WERI-Rb-1 (cell line): ENCODE results near the gene GSTP1.

Experiments
- DNase-seq: peaks from one replicate; pipeline ENCODE4 v3.0.0-alpha.2; 2020
- H3K27ac ChIP-seq: fragments of 250-450 bp; sonication (Bioruptor Pico); 2 replicates; pipeline ENCODE4 v1.5.1; 2020; ENCODE audit warnings: mild to moderate bottlenecking, moderate library complexity
- H3K27me3 ChIP-seq: fragments of 250-450 bp; sonication (Bioruptor Pico); 2 replicates; pipeline ENCODE4 v1.5.1; 2021; ENCODE audit warnings: mild to moderate bottlenecking, low read depth, moderate library complexity; ENCODE audit not compliant: insufficient read depth, severe bottlenecking
- H3K36me3 ChIP-seq: fragments of 250-450 bp; sonication (Bioruptor Pico); 2 replicates; pipeline ENCODE4 v1.5.1; 2020; ENCODE audit warnings: mild to moderate bottlenecking, moderate library complexity
- H3K4me3 ChIP-seq: 2 replicates; pipeline ENCODE4 v1.5.1; 2011; ENCODE audit warnings: low read depth, mild to moderate bottlenecking, control low read depth, low read length
- H3K9me3 ChIP-seq: fragments of 250-450 bp; sonication (Bioruptor Pico); 2 replicates; pipeline ENCODE4 v1.5.1; 2021; ENCODE audit warnings: mild to moderate bottlenecking, moderate library complexity; ENCODE audit not compliant: severe bottlenecking
- CTCF ChIP-seq: IDR thresholded peaks from 2 replicates; pipeline ENCODE4 v1.5.1; 2011; ENCODE audit warnings: low read depth, mild to moderate bottlenecking, control low read depth, inconsistent platforms, low read length

The GSTP1 gene

GRCh38 chr11:67539550-67539949 is 44.1 kb upstream of the GSTP1 start:
- no peak for TF ChIP-seq CTCF
- DNase-seq = no peak
- no peaks in the 10 kb centered on the region for H3K36me3 ChIP-seq

GRCh38 chr11:67541198-67541597 is 42.4 kb upstream of the GSTP1 start:
- no peaks in the 10 kb centered on the region for H3K36me3 ChIP-seq
- H3K9me3 ChIP-seq = no peaks in the 10 kb centered on the region
- peak; percentile 25; the same call in 1 of the 2 replicates for TF ChIP-seq CTCF
- no peak overlapping the region for H3K27ac ChIP-seq
- H3K4me3 ChIP-seq = no peak overlapping the region
- no peaks in the 10 kb centered on the region for H3K27me3 ChIP-seq
- DNase-seq = no peak

More at GRCh38 chr11:67539550-67539949, 44.1 kb upstream of the GSTP1 start:
- Histone ChIP-seq H3K9me3 (peaks cover 5% of the 10 kb centered on the region), H3K27ac (no peak overlapping the region), H3K27me3 (no peaks in the 10 kb centered on the region), H3K4me3 (no peak overlapping the region)

- Histone ChIP-seq H3K27ac (no peak overlapping the region), H3K9me3 (no peaks in the 10 kb centered on the region), H3K27me3 (no peaks in the 10 kb centered on the region), H3K4me3 (no peak overlapping the region), H3K36me3 (no peaks in the 10 kb centered on the region)
- no peak for TF ChIP-seq CTCF
- no peak for DNase-seq
Measured at GRCh38 chr11:67542169-67542568, 41.4 kb upstream of the GSTP1 start.

GRCh38 chr11:67542971-67543370 is 40.6 kb upstream of the GSTP1 start:
- Histone ChIP-seq H3K27me3 (no peaks in the 10 kb centered on the region), H3K36me3 (no peaks in the 10 kb centered on the region), H3K9me3 (no peaks in the 10 kb centered on the region), H3K4me3 (no peak overlapping the region), H3K27ac (no peak overlapping the region)
- TF ChIP-seq CTCF = no peak
- no peak for DNase-seq

- no peak overlapping the region for H3K27ac ChIP-seq
- no peak for DNase-seq
- TF ChIP-seq CTCF = no peak
- no peaks in the 10 kb centered on the region for H3K9me3 ChIP-seq
- no peaks in the 10 kb centered on the region for H3K36me3 ChIP-seq
- H3K4me3 ChIP-seq = no peak overlapping the region
- H3K27me3 ChIP-seq = no peaks in the 10 kb centered on the region
Measured at GRCh38 chr11:67543585-67543984, 40.0 kb upstream of the GSTP1 start.

GRCh38 chr11:67544616-67545242 is 38.9 kb upstream of the GSTP1 start:
- no peak for DNase-seq
- no peaks in the 10 kb centered on the region for H3K36me3 ChIP-seq
- H3K4me3 ChIP-seq = no peak overlapping the region
- no peaks in the 10 kb centered on the region for H3K27me3 ChIP-seq
- no peak for TF ChIP-seq CTCF
- no peak overlapping the region for H3K27ac ChIP-seq
- H3K9me3 ChIP-seq = no peaks in the 10 kb centered on the region
